HepG2 (cell line): Measurements from ENCODE around the gene GALNT10. TPM values are rescaled to one million over a fixed set of nuclear protein-coding genes. Genes with fewer than 3 reads are reported as not detected.

Source experiments
- ATAC-seq: fragments of 200-7000 bp; cut with Tn5 transposase; 3 replicates; pipeline ENCODE4 v1.9.1; 2020; ENCODE audit warnings: mild to moderate bottlenecking, moderate library complexity
- BruUV-seq: library from RNA; stranded (reverse); fragments of 400-500 nt; replicated peaks from 2 replicates; lab custom pipeline; 2021; lab: Mats Ljungman, UMichigan
- CTCF ChIA-PET: fragments of 300-600 bp; formaldehyde crosslinking; extraction: SDS; loops from one replicate; lab custom pipeline; 2021; ENCODE audit warnings: low total read pairs, inconsistent platforms, low intra/inter-chr PET ratio; lab: Yijun Ruan, JAX
- POLR2A ChIA-PET: fragments of 350-600 bp; sonication (Branson Sonifier 250); formaldehyde crosslinking; loops from one replicate; lab custom pipeline; 2020; ENCODE audit warnings: antibody characterized with exemption, inconsistent platforms; lab: Yijun Ruan, JAX
- DNase-seq: peaks from one replicate; pipeline ENCODE4 v3.0.0-alpha.2; 2015; ENCODE audit warnings: low spot score
- FAIRE-seq: peaks from 3 replicates; lab custom pipeline; 2011; peaks lifted over from hg19 to GRCh38; lab: Jason Lieb, UNC
- H2AFZ ChIP-seq: one replicate; pipeline ENCODE4 v1.6.1; 2011; ENCODE audit warnings: low read length, inconsistent platforms
- H3K27ac ChIP-seq: fragments of 300-600 bp; 3 replicates; pipeline ENCODE4 v1.8.0; 2011; ENCODE audit warnings: mixed run types, mild to moderate bottlenecking, mixed read lengths, low read length, inconsistent platforms; ENCODE audit not compliant: insufficient read depth; ENCODE audit errors: extremely low read length
- H3K27me3 ChIP-seq, 2 experiments: fragments of 200-600 bp in 1 of 2; 2 replicates in 1 of 2; 3 replicates in 1 of 2; pipeline versions ENCODE4 v1.6.0 to v1.8.0; 2011; ENCODE audit warnings: low read length in 2 of 2, mild to moderate bottlenecking in 2 of 2, moderate library complexity in 2 of 2, inconsistent platforms in 1 of 2; ENCODE audit not compliant: insufficient read depth in 2 of 2, control insufficient read depth in 1 of 2
- H3K36me3 ChIP-seq, 2 experiments: fragments of 200-600 bp in 1 of 2; replicated peaks in 1 of 2; 2 replicates in 1 of 2; 3 replicates in 1 of 2; pipeline versions ENCODE4 v1.5.1 to v1.8.0; 2011; ENCODE audit warnings: low read length in 2 of 2, inconsistent platforms in 1 of 2; ENCODE audit not compliant: insufficient read depth in 2 of 2, control insufficient read depth in 1 of 2
- H3K4me1 ChIP-seq: 2 replicates; pipeline ENCODE4 v1.5.1; 2012; ENCODE audit warnings: low read length, inconsistent platforms; ENCODE audit not compliant: insufficient read depth
- H3K4me2 ChIP-seq: 2 replicates; pipeline ENCODE4 v1.6.0; 2011; ENCODE audit warnings: low read depth, low read length, inconsistent platforms
- H3K4me3 ChIP-seq, 3 experiments: fragments of 200-600 bp in 1 of 3; sonication (generic), shearing (Covaris generic) in 1 of 3; replicated peaks in 1 of 3; 2 replicates each; pipeline ENCODE4 v1.5.1; 2011 to 2016; ENCODE audit warnings: low read length in 3 of 3, inconsistent platforms in 2 of 3, low read depth in 2 of 3, mild to moderate bottlenecking in 2 of 3, control low read depth in 1 of 3, mixed read lengths in 1 of 3; ENCODE audit not compliant: insufficient read depth in 1 of 3
- H3K79me2 ChIP-seq: one replicate; pipeline ENCODE4 v1.6.1; 2011; ENCODE audit warnings: low read length, inconsistent platforms; ENCODE audit not compliant: insufficient read depth
- H3K9ac ChIP-seq: 2 replicates; pipeline ENCODE4 v1.6.0; 2011; ENCODE audit warnings: mild to moderate bottlenecking, low read depth, low read length, inconsistent platforms; ENCODE audit not compliant: insufficient read depth
- H3K9me3 ChIP-seq: 2 replicates; pipeline ENCODE4 v1.5.1; 2012; ENCODE audit warnings: mild to moderate bottlenecking, low read length
- H4K20me1 ChIP-seq: 2 replicates; pipeline ENCODE4 v1.6.0; 2011; ENCODE audit warnings: inconsistent platforms, mild to moderate bottlenecking, low read length, moderate library complexity; ENCODE audit not compliant: insufficient read depth
- DMAP1 ChIP-seq: IDR thresholded peaks from 2 replicates; pipeline ENCODE4 v1.6.1; 2016
- HCFC1 ChIP-seq: fragments of 150-350 bp; IDR thresholded peaks from 2 replicates; pipeline ENCODE4 v1.6.1; 2014; ENCODE audit warnings: low read depth, low read length
- HDAC6 ChIP-seq: fragments of 200-600 bp; sonication (generic); IDR thresholded peaks from 2 replicates; pipeline ENCODE4 v1.7.0; 2017; ENCODE audit warnings: mild to moderate bottlenecking, antibody characterized with exemption, low read length, low read depth
- HOXA7 ChIP-seq: sonication (generic); formaldehyde crosslinking; IDR thresholded peaks from 2 replicates; pipeline ENCODE4 v1.8.1; 2022; ENCODE audit warnings: mild to moderate bottlenecking, missing genetic modification reagents, moderate library complexity
- KAT2B ChIP-seq: fragments of 150-350 bp; IDR thresholded peaks from 2 replicates; pipeline ENCODE4 v1.6.1; 2014; ENCODE audit warnings: low read depth, low read length, borderline replicate concordance
- NCOR1 ChIP-seq: fragments of 200-600 bp; sonication (generic); IDR thresholded peaks from 2 replicates; pipeline ENCODE4 v1.7.0; 2017; ENCODE audit warnings: antibody characterized with exemption, low read length, borderline replicate concordance
- ZNF235 ChIP-seq: sonication (generic); formaldehyde crosslinking; IDR thresholded peaks from 2 replicates; pipeline ENCODE4 v1.8.1; 2023; ENCODE audit warnings: mild to moderate bottlenecking, missing genetic modification reagents, borderline replicate concordance
- ZNF331 ChIP-seq: sonication (generic); formaldehyde crosslinking; IDR thresholded peaks from 2 replicates; pipeline ENCODE4 v1.4.0; 2020; ENCODE audit warnings: missing genetic modification reagents
- ZNF776 ChIP-seq: sonication (generic); formaldehyde crosslinking; IDR thresholded peaks from 2 replicates; pipeline ENCODE4 v1.4.0; 2020; ENCODE audit warnings: mild to moderate bottlenecking, missing genetic modification reagents
- ZNF780A ChIP-seq: sonication (generic); formaldehyde crosslinking; IDR thresholded peaks from 2 replicates; pipeline ENCODE4 v1.8.0; 2022; ENCODE audit warnings: mild to moderate bottlenecking, missing genetic modification reagents, moderate library complexity
- WGBS: methylation state at CpG from one replicate; pipeline ENCODE4 v1.1.6; 2017; ENCODE audit warnings: low lambda C conversion rate; 5-methylcytosine and 5-hydroxymethylcytosine counted together
- in situ Hi-C: cut with HindIII; loops from 2 replicates; pipeline ENCODE4 v1.10.0; 2017; ENCODE audit warnings: low pct_unique_long_range_greater_than_20kb; ENCODE audit not compliant: extremely low pct_ligation_motif_present
- intact Hi-C: fragments of 100-400 bp; cut with micrococcal nuclease; formaldehyde crosslinking; loops from one replicate; pipeline ENCODE4 v1.10.0; 2022; ENCODE audit not compliant: unreplicated experiment
- polyA plus RNA-seq, 8 experiments: library from polyadenylated mRNA; depleted of rRNA in 3 of 8; stranded (reverse) in 7 of 8; unstranded in 1 of 8; fragments of >200 nt; fragmentation: Illumina TruSeq in 4 of 8; extraction: Trizol in 4 of 8; gene quantifications; 2 replicates each; pipeline versions ENCODE4 v1.2.1 to v1.2.3, GENCODE V29; 2011 to 2016; ENCODE audit warnings: low read depth in 4 of 8, missing spikeins in 1 of 8, mixed read lengths in 1 of 8; ENCODE audit not compliant: insufficient read depth in 1 of 8
- total RNA-seq, 5 experiments: library from RNA; depleted of rRNA; stranded (reverse); fragments of >200 nt; fragmentation: Illumina TruSeq; extraction: Trizol; gene quantifications; 2 replicates each; pipeline ENCODE4 v1.2.3, GENCODE V29; 2016; ENCODE audit warnings: low read depth in 1 of 5
- TF ChIP-seq, protein P1 (sequence below): sonication (generic); formaldehyde crosslinking; IDR thresholded peaks from 2 replicates; pipeline ENCODE4 v1.5.0; 2020; ENCODE audit warnings: mild to moderate bottlenecking, missing genetic modification reagents

GALNT10 gene
- total and polyA plus RNA-seq, 2 of the 13 experiments (the other 11 are each of a cell fraction or from before 2014, with no cell fraction given) = 8.1 to 11.2 TPM

DNA sequence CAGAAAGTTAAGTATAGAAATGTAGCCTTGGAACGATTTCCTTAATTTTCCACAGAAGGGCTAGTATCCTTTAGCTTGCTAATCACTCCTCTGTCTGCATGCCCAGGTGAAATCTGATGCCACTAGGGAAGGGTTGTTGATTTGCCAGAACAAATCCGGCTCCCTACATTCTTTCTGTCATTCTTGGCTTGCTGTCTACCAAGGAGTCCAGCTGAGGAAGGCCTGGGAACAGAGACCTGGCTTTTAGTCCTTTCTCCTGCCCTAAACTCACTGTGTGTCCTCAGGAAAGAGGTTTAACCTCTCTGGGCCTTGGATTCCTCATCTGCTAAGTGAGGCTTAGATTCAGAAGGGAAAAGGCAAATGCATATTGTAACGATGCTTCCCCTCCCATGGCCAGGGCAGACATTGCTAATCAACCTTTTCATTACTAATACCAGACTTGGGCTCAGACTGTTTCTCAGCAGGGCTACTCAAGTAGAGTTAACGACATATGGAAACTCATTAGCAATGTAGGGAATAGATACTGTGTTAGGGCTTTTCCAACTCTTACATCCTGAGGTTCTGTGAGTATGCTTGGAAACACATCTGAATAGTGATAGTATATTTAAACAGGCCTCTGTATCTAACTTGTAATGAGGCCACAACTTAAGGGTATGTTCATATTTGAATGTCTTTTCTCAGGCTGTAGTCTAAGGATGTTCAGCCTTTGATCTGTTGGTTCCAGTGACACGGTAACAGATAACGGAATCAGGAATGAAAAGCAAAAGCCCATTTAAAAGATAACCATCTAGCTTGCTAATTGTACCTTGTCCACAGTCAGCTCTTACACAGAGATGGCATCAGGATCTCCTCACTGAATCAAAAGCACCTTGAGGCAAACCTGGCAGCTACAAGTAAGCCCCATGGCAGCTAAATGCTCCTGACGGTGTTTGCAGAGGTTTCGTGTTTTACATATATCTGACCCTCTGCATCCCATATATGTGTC lies 4.1 kb downstream of the GALNT10 start:
- Histone ChIP-seq H3K4me2 (no peak overlapping the region), H3K36me3 (peaks cover 0 to 2% of the 10 kb centered on the region in 2 experiments; a peak in 1 of 5 replicates), H4K20me1 (no peaks in the 10 kb centered on the region), H2AFZ (no peak overlapping the region), H3K79me2 (no peaks in the 10 kb centered on the region), H3K9ac (no peak overlapping the region), H3K27ac (no peak overlapping the region), H3K4me3 (no peak overlapping the region), H3K9me3 (no peaks in the 10 kb centered on the region), H3K27me3 (peaks cover 0 to 4% of the 10 kb centered on the region in 2 experiments; a peak in 2 of 5 replicates), H3K4me1 (peaks cover 50% of the 10 kb centered on the region)
- 83% methylated on average over 8 of the region's 8 CpGs for WGBS
- DNase-seq (no peak), ATAC-seq (no peak), FAIRE-seq (no peak)
- intact Hi-C loops = loop anchor here (5.0 kb wide), 1 partner anchor 222 kb away; no protein-coding TSS in a partner anchor
- ChIA-PET CTCF (no interaction called here), POLR2A (no interaction called here)
- TF ChIP-seq HCFC1 (no peak), ZNF776 (no peak), KAT2B (no peak), ZNF780A (CRISPR knock-in tag) (no peak), HDAC6 (no peak), HOXA7 (CRISPR knock-in tag) (no peak), NCOR1 (no peak), ZNF235 (CRISPR knock-in tag) (no peak), DMAP1 (CRISPR knock-in tag) (no peak), ZNF331 (CRISPR knock-in tag) (no peak)
- TF ChIP-seq, protein P1, sequence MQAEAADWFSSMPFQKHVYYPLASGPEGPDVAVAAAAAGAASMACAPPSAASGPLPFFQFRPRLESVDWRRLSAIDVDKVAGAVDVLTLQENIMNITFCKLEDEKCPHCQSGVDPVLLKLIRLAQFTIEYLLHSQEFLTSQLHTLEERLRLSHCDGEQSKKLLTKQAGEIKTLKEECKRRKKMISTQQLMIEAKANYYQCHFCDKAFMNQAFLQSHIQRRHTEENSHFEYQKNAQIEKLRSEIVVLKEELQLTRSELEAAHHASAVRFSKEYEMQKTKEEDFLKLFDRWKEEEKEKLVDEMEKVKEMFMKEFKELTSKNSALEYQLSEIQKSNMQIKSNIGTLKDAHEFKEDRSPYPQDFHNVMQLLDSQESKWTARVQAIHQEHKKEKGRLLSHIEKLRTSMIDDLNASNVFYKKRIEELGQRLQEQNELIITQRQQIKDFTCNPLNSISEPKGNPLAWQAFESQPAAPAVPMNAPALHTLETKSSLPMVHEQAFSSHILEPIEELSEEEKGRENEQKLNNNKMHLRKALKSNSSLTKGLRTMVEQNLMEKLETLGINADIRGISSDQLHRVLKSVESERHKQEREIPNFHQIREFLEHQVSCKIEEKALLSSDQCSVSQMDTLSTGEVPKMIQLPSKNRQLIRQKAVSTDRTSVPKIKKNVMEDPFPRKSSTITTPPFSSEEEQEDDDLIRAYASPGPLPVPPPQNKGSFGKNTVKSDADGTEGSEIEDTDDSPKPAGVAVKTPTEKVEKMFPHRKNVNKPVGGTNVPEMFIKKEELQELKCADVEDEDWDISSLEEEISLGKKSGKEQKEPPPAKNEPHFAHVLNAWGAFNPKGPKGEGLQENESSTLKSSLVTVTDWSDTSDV (CRISPR knock-in tag) = no peak
- in situ Hi-C loops = no loop called here
- no TSS peak for BruUV-seq
